Muscle of arm (tissue), 14 donors: ENCODE results near the gene KNL1. TPM values are rescaled to one million over a fixed set of nuclear protein-coding genes. Genes with fewer than 3 reads are reported as not detected.
"Not testable (repeated sequence)": the region's sequence is repeated elsewhere in the genome, so short reads cannot be mapped to it uniquely, and the experiment has no call there.

Experiments used
- DNase-seq: peaks from one replicate; pipeline ENCODE4 v3.0.0-alpha.2; 2013
- long read RNA-seq, 11 donors: transcript quantifications; one replicate each; lab custom pipeline, GENCODE V29; 2026
- polyA plus RNA-seq, 12 donors: library from polyadenylated mRNA; unstranded; fragments of 120-200 nt; gene quantifications; one replicate each; pipeline ENCODE4 v1.2.1, GENCODE V29; 2013; ENCODE audit not compliant: insufficient read length in 12 of 12

Gene KNL1
- 10 to 100 TPM in 9 of 12 donors, 1 to 10 TPM in 2, not detected in 1; 5.9 to 57.9 (median 13.2) TPM for polyA plus RNA-seq
- long read RNA-seq, donor 1, full-length matches to known transcripts, result 1 of 1 reads
- long read RNA-seq, donor 1, partial matches to known transcripts, result 0 of 1 reads
- long read RNA-seq, donor 1, other reads (novel, unspliced or antisense), result 0 of 1 reads
- long read RNA-seq, donor 2, result 0 reads
- long read RNA-seq, donor 3, result 0 reads
- long read RNA-seq, donor 4, result 0 reads
- long read RNA-seq, donor 5, full-length matches to known transcripts, result 3 of 3 reads
- long read RNA-seq, donor 5, partial matches to known transcripts, result 0 of 3 reads
- long read RNA-seq, donor 5, other reads (novel, unspliced or antisense), result 0 of 3 reads
- long read RNA-seq, donor 6, full-length matches to known transcripts, result 3 of 3 reads
- long read RNA-seq, donor 6, partial matches to known transcripts, result 0 of 3 reads
- long read RNA-seq, donor 6, other reads (novel, unspliced or antisense), result 0 of 3 reads
- long read RNA-seq, donor 7, full-length matches to known transcripts, result 2 of 2 reads
- long read RNA-seq, donor 7, partial matches to known transcripts, result 0 of 2 reads
- long read RNA-seq, donor 7, other reads (novel, unspliced or antisense), result 0 of 2 reads
- long read RNA-seq, donor 8, full-length matches to known transcripts, result 2 of 2 reads
- long read RNA-seq, donor 8, partial matches to known transcripts, result 0 of 2 reads
- long read RNA-seq, donor 8, other reads (novel, unspliced or antisense), result 0 of 2 reads
- long read RNA-seq, donor 9, result 0 reads
- long read RNA-seq, donor 10, full-length matches to known transcripts, result 3 of 3 reads
- long read RNA-seq, donor 10, partial matches to known transcripts, result 0 of 3 reads
- long read RNA-seq, donor 10, other reads (novel, unspliced or antisense), result 0 of 3 reads
- long read RNA-seq, donor 11, full-length matches to known transcripts, result 3 of 3 reads
- long read RNA-seq, donor 11, partial matches to known transcripts, result 0 of 3 reads
- long read RNA-seq, donor 11, other reads (novel, unspliced or antisense), result 0 of 3 reads

- DNase-seq, result peak; percentile 98
Measured at GRCh38 chr15:40593588-40594428, at the start of gene KNL1. KNL1 (plus strand) TSS chr15:40594249; CDS start chr15:40602932, 8,683 bp downstream.

GRCh38 chr15:40545457-40545856, 48.6 kb upstream of the KNL1 start:
- no peak for DNase-seq

GRCh38 chr15:40548610-40549009, 45.4 kb upstream of the KNL1 start:
- DNase-seq, result no peak

- no peak for DNase-seq
Measured at GRCh38 chr15:40549894-40550293, 44.2 kb upstream of the KNL1 start.

DNA sequence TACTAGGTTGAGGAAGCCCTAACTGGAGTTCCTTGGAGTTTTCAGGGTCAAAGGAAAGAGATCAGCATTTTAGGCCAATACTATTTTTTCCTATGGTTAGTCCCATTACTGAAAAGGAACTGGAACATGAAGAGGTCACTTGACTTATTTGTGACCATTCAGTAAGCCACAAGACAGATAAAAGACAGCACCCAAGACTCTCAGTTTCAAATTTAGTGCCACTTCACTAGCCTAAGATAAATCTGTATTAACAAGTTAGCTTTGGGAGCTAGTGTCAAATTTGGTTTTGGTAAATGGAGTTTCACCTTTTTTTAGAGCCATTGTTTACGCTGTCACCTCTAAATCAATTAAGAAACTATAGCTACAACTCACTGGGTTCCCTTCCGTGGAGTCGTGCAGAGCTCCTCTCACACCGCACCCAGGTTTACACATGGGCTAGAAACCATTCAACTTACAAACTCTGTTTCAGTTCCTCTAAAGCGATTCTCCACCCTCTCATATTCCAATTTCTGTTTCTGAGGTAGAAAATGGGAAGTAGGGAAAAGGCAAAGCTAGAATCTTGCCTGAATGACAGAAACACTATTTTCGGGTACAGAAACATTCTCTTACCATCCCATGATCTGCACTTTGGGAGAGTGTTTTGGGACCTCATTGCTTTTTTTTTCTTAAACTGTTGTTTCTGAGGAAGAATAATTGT, 43.6 kb upstream of the KNL1 start:
- no peak for DNase-seq

GRCh38 chr15:40554161-40554525, 39.9 kb upstream of the KNL1 start:
- no peak for DNase-seq

DNA sequence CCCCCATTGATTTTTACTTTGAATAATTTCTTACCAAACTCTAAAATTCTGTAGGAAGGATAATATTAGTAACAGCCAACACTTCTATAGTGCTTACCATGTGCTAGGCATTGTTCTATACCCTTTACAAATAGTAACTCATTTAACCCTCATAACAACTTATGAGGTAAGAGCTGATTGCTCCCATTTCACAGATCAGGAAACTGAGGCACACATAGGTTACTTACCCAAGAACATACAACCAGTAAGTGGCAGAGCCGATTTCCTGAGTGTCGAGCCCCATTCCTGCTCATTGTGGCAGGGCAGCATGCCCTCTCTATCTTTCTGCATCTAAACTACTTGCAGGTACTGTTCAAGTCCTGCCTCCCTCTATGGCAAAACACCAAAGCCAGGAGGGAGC, 38.2 kb upstream of the KNL1 start:
- no peak for DNase-seq

GRCh38 chr15:40558952-40559742, 34.9 kb upstream of the KNL1 start:
- no peak for DNase-seq

DNA sequence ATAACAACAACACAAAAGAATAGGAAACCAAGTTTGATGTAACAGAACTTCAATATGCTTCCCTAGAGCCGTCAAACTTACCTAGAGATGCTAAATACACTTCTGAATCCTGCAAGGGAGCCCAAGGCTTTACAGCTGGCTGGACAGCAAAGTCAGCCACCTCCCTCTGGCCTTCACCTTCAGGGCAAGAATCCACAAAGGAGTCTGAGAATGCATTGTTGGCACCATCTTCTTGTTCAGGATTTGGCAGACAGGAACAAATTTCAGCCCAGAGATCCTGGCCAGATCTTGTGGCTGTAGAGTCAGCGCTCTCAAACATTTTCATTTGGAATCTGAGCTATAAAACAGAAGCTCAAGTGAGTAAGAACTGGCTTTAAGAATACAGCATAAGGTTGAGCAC, 31.4 kb upstream of the KNL1 start:
- no peak for DNase-seq

DNA sequence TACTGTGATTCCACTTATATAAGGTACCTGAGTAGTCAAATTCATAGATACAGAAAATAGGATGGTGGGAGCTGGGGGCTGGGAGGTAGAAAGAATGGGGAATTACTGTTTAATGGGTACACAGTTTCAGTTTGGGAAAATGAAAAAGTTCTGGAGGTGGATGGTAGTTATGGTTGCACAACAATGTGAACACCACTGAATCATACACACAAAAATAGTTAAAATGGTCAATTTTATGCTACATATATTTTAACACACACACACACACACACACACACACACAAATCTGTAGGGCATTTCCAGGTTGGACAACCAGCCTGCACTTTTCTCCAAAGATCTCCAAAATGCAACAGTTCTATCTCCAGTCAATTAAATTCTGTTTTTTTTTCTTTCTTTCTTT, 30.6 kb upstream of the KNL1 start:
- DNase-seq, result no peak

DNA sequence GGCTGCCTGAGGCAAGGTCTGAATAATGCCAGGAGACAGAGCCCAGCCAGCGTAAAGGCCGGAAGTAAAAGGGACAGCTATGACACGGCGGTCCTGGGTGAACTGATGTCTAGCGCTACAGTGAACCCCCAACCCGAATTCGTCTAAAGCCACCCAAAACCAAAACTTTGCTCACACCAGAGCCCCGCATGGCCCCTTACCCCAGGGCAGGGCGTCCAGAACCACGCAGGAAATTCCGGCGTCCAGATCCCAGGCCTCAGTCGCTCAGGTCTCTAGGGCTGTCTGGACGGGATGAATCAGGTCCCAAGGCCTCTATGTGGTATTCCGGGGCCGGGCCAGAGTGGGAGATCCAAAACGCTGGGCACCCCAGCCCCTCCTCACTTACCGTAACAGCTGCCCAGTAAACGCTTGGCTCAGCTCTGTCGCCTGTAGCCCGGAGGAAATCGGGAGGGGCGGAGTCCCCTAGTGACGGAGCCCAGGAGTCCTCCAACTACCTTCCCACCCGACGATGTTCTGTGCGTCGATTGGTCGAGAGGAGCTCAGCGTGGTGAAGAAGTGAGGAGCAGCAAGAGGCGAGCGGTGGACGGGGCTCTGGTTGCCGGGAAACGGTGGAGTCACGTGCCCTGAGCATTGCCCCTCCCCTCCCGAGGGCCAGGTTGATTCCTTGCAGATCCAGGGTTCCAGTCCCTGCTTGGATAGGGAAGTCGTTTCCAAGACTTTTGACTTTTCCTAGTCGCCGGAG, 29.3 kb upstream of the KNL1 start, which contains the start of gene CCDC32:
CCDC32 (minus strand) TSS at position 452 of the 742 bp plus-strand sequence. CDS start 2,027 bp downstream, outside the sequence.
- peak; percentile 98 for DNase-seq

DNA sequence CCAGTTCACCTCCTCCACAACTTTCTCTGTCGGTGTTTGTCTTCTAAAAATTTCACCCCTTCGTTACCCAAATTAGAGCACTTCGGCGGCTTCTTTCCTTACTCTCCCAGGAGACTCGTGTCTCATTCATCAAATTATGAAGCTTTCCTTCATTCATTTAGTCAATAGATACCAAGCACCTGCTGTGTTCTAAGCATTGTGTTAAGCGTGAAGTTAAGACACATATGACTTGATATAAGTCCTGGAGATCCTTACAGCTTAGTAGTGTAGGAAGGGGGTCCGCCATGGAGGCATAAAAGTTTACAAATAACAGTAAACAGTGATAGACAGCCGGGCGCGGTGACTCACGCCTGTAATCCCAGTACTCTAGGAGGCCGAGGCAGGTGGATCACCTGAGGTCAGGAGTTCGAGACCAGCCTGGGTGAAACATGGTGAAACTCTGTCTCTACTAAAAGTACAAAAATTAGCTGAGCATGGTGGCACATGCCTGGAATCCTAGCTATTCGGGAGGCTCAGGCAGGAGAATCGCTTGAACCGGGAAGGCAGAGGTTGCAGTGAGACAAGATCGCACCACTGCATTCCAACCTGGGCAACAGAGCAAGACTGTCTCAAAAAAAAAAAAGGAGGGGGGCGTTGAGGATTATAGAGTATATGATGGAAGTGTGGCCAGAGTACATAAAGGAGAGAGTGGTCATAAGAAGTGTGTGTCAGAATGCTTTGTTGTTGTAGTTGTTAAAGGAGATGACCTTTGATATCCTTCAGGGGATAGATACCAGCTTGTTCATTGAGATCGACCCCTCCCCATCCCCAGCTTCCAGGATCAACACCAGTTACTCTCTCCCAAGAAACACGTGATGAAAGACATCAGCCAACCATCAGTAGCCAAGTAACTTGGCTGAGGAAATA, 28.5 kb upstream of the KNL1 start:
- DNase-seq, result no peak

DNA sequence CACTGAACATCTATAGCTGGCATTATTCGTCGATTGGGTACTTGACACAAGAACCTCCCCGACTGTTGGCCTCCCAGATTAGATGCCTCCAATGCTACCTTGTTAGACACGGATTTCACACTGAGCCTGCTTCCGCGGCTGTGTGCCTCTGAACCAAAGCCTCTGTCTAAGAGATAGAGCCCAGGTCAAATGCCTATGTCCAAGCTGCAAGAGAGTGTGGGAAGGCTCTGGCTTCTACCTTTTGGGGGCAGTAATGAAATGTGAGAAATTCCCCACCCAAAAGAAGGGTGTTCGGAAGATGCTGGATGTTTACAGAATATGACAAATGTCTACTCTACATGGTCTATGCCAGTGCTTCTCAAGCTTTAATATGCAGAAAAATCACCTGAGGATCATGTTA, 26.9 kb upstream of the KNL1 start:
- DNase-seq, result no peak

DNA sequence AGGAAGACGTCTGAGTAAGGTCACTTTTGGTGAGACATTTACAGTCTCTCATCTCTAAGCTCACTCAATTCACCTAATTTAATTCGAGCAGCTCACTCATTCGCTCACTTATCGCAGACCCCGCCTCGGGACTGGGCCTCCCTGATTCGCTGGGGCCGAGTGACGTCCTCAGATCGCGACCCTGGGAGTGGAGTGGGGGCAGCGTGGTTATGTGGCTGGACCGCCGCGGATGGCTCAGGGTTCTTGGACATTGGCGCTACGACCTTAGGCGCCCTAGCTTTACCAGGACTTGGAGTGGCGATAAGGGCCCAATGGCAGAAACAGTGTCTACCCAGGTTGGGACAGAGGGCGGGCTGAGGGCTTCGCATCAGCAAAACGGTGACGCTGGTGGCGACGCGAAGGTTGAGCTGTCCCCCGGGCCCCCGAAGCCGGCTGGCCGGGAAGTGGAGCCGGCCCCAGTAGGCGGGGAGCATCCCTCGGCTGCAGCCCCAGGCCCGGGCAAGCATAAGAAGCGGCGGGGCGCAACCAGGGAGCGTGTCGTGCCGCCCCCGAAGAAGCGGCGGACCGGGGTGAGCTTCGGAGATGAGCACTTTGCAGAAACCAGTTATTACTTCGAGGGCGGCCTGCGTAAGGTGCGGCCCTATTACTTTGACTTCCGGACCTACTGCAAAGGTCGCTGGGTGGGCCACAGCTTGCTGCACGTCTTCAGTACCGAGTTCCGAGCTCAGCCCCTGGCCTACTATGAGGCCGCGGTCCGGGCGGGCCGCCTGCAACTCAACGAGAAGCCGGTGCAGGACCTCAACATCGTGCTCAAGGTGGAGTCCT, 24.7 kb upstream of the KNL1 start, which contains the start of gene RPUSD2:
RPUSD2 (plus strand) TSS at position 171 of the 825 bp plus-strand sequence; CDS start at position 210, 39 bp downstream.
- peak; percentile 94 for DNase-seq

DNA sequence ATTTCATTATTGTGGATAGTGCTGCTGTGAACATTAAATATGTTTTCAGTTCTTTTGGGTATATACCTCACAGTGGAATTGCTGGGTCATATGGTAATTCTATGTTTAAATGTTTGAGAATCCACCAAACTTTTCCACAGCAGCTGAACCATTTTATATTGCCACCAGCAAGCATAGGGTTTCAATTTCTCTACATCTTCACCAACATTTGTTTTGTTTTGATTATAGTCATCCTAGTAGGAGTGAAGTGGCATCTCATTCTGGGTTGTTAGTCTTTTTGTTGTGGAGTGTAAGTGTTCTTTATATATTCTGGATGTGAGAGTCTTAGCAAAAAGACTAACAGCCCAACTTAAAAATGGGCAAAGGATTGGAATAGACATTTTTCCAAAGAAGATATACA, 18.9 kb upstream of the KNL1 start:
- DNase-seq, result no peak

DNA sequence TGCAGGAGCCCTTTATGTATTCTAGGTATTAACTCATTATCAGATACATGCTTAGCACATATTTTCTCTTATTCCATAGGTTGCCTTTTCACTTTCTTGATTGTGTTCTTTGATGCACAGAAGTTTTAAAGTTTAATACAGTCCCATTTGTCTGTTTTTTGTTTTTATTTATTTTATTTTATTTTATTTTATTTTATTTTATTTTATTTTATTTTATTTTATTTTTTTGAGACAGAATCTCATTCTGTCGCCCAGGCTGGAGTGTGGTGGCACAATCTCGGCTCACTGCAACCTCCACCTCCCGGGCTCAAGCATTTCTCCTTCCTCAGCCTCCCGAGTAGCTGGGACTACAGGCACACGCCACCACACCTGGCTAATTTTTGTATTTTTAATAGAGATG, 17.1 kb upstream of the KNL1 start:
- not testable (repeated sequence) for DNase-seq

DNA sequence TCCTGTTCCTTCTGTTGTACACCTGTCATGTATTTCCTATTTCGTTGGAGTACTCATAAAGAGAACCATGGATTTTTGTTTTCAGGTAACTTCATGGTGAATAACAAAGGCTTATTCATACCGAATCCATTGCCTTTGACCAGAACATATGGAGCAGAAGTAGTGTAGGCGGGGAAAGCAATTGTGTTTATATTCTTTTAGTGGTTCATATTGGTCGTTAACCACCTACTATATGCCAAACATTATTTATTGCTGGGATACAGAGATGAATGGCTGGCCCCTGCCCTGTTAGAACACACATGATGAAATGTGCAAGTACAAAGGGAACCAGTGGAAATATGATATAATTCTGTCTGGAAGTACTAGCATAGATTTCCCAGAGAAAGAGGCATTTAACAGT, 15.2 kb upstream of the KNL1 start:
- DNase-seq, result no peak
